NB4 (cell line): ENCODE data around the gene PIWIL4.

Source experiments
- MYC ChIP-seq: IDR thresholded peaks from 2 replicates; pipeline ENCODE4 v1.6.1; 2011; ENCODE audit warnings: low read depth, low read length
- POLR2A ChIP-seq: IDR thresholded peaks from 2 replicates; pipeline ENCODE4 v1.6.1; 2011; ENCODE audit warnings: mild to moderate bottlenecking; ENCODE audit not compliant: insufficient read length; ENCODE audit errors: extremely low read depth
- TF ChIP-seq, protein P1 (sequence below): IDR thresholded peaks from one replicate; pipeline ENCODE4 v1.5.1; 2012; ENCODE audit warnings: low read depth, low read length

- TF ChIP-seq, protein P1, sequence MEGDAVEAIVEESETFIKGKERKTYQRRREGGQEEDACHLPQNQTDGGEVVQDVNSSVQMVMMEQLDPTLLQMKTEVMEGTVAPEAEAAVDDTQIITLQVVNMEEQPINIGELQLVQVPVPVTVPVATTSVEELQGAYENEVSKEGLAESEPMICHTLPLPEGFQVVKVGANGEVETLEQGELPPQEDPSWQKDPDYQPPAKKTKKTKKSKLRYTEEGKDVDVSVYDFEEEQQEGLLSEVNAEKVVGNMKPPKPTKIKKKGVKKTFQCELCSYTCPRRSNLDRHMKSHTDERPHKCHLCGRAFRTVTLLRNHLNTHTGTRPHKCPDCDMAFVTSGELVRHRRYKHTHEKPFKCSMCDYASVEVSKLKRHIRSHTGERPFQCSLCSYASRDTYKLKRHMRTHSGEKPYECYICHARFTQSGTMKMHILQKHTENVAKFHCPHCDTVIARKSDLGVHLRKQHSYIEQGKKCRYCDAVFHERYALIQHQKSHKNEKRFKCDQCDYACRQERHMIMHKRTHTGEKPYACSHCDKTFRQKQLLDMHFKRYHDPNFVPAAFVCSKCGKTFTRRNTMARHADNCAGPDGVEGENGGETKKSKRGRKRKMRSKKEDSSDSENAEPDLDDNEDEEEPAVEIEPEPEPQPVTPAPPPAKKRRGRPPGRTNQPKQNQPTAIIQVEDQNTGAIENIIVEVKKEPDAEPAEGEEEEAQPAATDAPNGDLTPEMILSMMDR, result no peak
- TF ChIP-seq POLR2A, result no peak
- TF ChIP-seq MYC, result no peak
Measured at GRCh38 chr11:94557992-94558391, 9.2 kb upstream of the PIWIL4 start.
